ENCODE results near the gene CD82. TPM values are rescaled to one million over a fixed set of nuclear protein-coding genes. Genes with fewer than 3 reads are reported as not detected.
A peak's percentile ranks its signal among the peaks of the same experiment; 100 is the strongest.

Gene CD82
- total RNA-seq, 6 experiments from 2014 or later: 18.9 to 69.4 (median 48.6) TPM

DNA sequence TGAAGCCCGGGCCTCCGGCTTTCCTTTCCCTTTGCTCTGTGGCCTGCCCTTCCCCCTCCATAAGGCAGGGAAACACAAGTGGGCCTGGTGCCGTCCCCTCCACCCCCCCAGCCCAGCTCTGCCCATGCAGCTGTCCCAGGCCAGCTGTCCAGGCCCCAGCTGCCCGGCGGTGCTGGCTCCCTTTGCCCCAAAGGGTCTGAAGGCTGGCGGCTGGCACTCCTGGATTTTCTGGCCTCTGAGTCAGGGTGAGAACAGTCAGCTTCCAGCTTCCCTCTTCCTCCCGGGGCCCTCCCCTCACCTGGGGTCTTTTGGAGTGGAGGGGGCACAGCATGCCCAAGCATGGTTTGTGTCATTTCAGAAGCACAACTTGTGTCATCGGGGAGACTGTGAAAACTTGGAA, 27.8 kb downstream of the CD82 start:
- H3K4me1 ChIP-seq: peaks cover 0 to 23% (median 4%) of the 10 kb centered on the region in 4 donors
- ATAC-seq: no peak

DNA sequence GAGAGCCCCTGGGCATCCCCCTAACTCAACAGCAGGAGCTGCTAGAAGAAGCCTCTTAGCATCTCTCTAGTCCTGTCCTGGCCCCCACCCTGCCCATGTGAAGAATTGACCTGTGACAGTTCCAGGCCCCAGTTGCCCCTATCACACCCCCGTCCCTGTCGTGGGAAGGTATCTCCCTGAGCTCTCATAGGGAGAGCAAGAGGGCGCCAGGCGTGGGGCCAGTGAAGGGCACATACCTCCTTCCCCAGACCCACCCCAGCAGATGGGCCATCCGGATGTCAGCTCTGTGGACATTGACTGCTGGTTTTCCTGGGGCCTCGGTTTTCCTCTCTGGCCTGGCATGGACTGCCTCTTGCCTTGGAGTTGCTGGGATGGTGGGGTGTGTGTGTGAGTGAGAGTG, 29.5 kb downstream of the CD82 start:
- ATAC-seq: no peak
- Histone ChIP-seq H3K27ac (no peak overlapping the region), H3K4me3 (no peak overlapping the region), H3K36me3 (no peaks in the 10 kb centered on the region), H3K9me3 (no peaks in the 10 kb centered on the region), H3K27me3 (no peaks in the 10 kb centered on the region), H3K4me1 (peaks cover 0 to 23% (median 4%) of the 10 kb centered on the region in 4 donors)
- DNase-seq: no peak
- intact Hi-C loops (cut with DNase I): no loop called here
- TF ChIP-seq, protein P1, sequence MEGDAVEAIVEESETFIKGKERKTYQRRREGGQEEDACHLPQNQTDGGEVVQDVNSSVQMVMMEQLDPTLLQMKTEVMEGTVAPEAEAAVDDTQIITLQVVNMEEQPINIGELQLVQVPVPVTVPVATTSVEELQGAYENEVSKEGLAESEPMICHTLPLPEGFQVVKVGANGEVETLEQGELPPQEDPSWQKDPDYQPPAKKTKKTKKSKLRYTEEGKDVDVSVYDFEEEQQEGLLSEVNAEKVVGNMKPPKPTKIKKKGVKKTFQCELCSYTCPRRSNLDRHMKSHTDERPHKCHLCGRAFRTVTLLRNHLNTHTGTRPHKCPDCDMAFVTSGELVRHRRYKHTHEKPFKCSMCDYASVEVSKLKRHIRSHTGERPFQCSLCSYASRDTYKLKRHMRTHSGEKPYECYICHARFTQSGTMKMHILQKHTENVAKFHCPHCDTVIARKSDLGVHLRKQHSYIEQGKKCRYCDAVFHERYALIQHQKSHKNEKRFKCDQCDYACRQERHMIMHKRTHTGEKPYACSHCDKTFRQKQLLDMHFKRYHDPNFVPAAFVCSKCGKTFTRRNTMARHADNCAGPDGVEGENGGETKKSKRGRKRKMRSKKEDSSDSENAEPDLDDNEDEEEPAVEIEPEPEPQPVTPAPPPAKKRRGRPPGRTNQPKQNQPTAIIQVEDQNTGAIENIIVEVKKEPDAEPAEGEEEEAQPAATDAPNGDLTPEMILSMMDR (IDR thresholded peaks at IDR 0.05): no peak
- no peak for TF ChIP-seq POLR2A (IDR thresholded peaks at IDR 0.05)
- WGBS (ENCODE audit: insufficient coverage, low coverage, low lambda C conversion rate, missing lambda C conversion rate): 90% methylated on average over 2 of the region's 6 CpGs

More for the DNA sequence above, 27.8 kb downstream of the CD82 start:
- H3K36me3 ChIP-seq: no peaks in the 10 kb centered on the region
- intact Hi-C loops (cut with DNase I): no loop called here
- TF ChIP-seq, protein P1 (IDR thresholded peaks at IDR 0.05): no peak
- TF ChIP-seq POLR2A (IDR thresholded peaks at IDR 0.05): no peak
- H3K27ac ChIP-seq: no peak overlapping the region
- H3K9me3 ChIP-seq: no peaks in the 10 kb centered on the region
- 57% methylated on average over 1 of the region's 8 CpGs for WGBS (ENCODE audit: insufficient coverage, low coverage, low lambda C conversion rate, missing lambda C conversion rate)
- no peak overlapping the region for H3K4me3 ChIP-seq
- DNase-seq: no peak
- no peaks in the 10 kb centered on the region for H3K27me3 ChIP-seq

DNA sequence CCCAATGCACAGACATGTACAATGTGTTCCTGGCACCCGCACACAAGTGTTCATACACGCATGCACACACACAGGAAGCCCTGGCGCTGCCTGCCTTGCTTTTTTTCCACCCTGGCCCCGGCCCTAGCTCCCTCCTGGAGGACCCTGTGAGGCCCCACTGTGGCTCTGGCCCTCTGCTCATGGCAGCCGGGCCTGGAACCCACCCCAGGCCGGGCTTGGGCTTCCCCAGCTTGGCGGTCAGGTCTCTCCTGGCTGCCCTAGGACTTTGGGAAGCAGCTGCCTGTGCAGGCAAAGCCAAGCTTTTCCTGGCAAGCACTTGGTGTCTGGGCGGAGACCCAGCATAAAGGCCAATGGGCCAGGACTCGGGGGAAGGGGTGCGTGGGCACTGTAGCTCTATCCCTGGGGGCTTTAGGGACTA, 30.5 kb downstream of the CD82 start:
- TF ChIP-seq POLR2A (IDR thresholded peaks at IDR 0.05): no peak
- TF ChIP-seq, protein P1 (IDR thresholded peaks at IDR 0.05): no peak
- no peaks in the 10 kb centered on the region for H3K36me3 ChIP-seq
- peak overlapping the region; percentile 4 to 53 (median 24) for H3K27ac ChIP-seq
- H3K4me1 ChIP-seq: peaks cover 0 to 23% (median 4%) of the 10 kb centered on the region in 4 donors
- 23% methylated on average over 10 of the region's 10 CpGs for WGBS (ENCODE audit: insufficient coverage, low coverage, low lambda C conversion rate, missing lambda C conversion rate)
- intact Hi-C loops (cut with DNase I): no loop called here
- no peak overlapping the region for H3K4me3 ChIP-seq
- H3K27me3 ChIP-seq: no peaks in the 10 kb centered on the region
- peak; percentile 76 to 92 (median 87) for DNase-seq
- peak; percentile 87 to 91 (median 90) for ATAC-seq
- no peaks in the 10 kb centered on the region for H3K9me3 ChIP-seq

DNA sequence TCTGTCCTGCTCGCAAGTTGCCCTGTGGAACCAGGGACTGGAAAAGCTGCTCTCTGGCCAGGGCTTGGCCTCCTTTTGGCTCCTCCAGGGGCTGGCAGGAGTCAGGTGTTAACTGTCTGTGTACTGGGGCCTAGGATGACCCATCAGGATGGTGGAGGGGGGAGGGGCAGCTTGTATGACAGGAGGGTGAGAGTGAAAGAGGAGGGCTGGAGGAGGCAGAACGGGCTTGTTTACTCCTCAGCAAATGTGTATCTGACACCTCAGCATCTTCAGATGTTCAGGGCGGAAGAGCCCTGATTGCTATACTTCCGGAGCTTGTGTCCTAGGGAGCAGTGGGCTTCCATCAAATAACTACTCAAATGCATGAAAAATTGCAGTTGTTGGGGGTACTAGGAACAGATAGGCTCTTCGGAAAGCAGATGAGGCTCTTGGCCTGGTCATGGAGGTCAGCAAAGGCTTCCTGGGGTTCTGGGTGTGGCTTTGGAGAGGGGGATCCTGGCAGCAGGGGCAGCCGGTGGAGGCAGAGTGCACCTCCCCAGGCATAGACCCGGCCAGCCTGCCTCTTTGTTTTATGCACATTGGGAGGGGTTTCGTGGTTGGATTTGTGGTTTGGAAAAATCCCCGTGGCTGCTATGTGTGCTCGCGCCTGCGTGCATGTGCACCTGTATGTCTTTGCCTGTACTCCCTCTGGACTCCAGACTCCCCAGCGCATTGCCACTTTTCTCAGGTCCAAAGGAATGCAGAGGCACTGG, 31.2 kb downstream of the CD82 start:
- Histone ChIP-seq H3K27ac (peak overlapping the region; percentile 4 to 53 (median 24)), H3K9me3 (no peaks in the 10 kb centered on the region), H3K4me3 (no peak overlapping the region), H3K27me3 (no peaks in the 10 kb centered on the region), H3K4me1 (peaks cover 0 to 23% (median 4%) of the 10 kb centered on the region in 4 donors), H3K36me3 (no peaks in the 10 kb centered on the region)
- TF ChIP-seq POLR2A (IDR thresholded peaks at IDR 0.05): no peak
- TF ChIP-seq, protein P1 (IDR thresholded peaks at IDR 0.05): no peak
- intact Hi-C loops (cut with DNase I): no loop called here
- 80% methylated on average over 4 of the region's 13 CpGs for WGBS (ENCODE audit: insufficient coverage, low coverage, low lambda C conversion rate, missing lambda C conversion rate)
- DNase-seq (no peak), ATAC-seq (peak in 3 of 4 donors; percentile 6 to 34 (median 26))

Measured in right lobe of liver (tissue), 6 donors.